Activated gamma-delta T cell (primary cell): ENCODE data around the gene TENT4B.
"Not testable (repeated sequence)": the region's sequence is repeated elsewhere in the genome, so short reads cannot be mapped to it uniquely, and the experiment has no call there.

Experiments
- DNase-seq: peaks from one replicate; lab custom pipeline; 2025; lab: John Stamatoyannopoulos, UW
- total RNA-seq, 2 donors: gene quantifications; one replicate each; lab custom pipeline; 2026; lab: John Stamatoyannopoulos, UW

Gene TENT4B
- total RNA-seq: 56.0 to 64.8 reads per million in 2 donors

GRCh38 chr16:50152807-50153595 is at the start of gene TENT4B:
TENT4B (plus strand) TSS chr16:50153306; CDS start chr16:50153622, 316 bp downstream.
- peak; percentile 88 for DNase-seq

GRCh38 chr16:50103764-50104163 is 49.3 kb upstream of the TENT4B start:
- no peak for DNase-seq

- no peak for DNase-seq
These were observed 38.6 kb upstream of the TENT4B start for GRCh38 chr16:50114357-50115129.

- no peak for DNase-seq
These were observed 32.4 kb upstream of the TENT4B start for GRCh38 chr16:50120711-50121110.

- no peak for DNase-seq
These were observed 31.8 kb upstream of the TENT4B start for GRCh38 chr16:50121278-50121677.

GRCh38 chr16:50121721-50122445 is 31.2 kb upstream of the TENT4B start:
- DNase-seq: no peak

- DNase-seq: no peak
These were observed 29.7 kb upstream of the TENT4B start for GRCh38 chr16:50123417-50123816.

GRCh38 chr16:50124769-50125168 is 28.3 kb upstream of the TENT4B start:
- DNase-seq: no peak

GRCh38 chr16:50126183-50126582 is 26.9 kb upstream of the TENT4B start:
- DNase-seq: no peak

GRCh38 chr16:50132571-50132970 is 20.5 kb upstream of the TENT4B start:
- DNase-seq: not testable (repeated sequence)

GRCh38 chr16:50133214-50133613 is 19.9 kb upstream of the TENT4B start:
- DNase-seq: no peak

- DNase-seq: no peak
These were observed 16.7 kb upstream of the TENT4B start for GRCh38 chr16:50136399-50136798.

- no peak for DNase-seq
These were observed 15.8 kb upstream of the TENT4B start for GRCh38 chr16:50137268-50137667.

GRCh38 chr16:50139580-50139979 is 13.5 kb upstream of the TENT4B start:
- DNase-seq: no peak

GRCh38 chr16:50144211-50144610 is 8.9 kb upstream of the TENT4B start:
- no peak for DNase-seq

- DNase-seq: no peak
These were observed 6.3 kb upstream of the TENT4B start for GRCh38 chr16:50146479-50147435.

- no peak for DNase-seq
These were observed 1.8 kb upstream of the TENT4B start for GRCh38 chr16:50151322-50151721.

GRCh38 chr16:50151756-50152155 is 1.4 kb upstream of the TENT4B start:
- no peak for DNase-seq

- peak; percentile 66 for DNase-seq
These were observed 727 bp upstream of the TENT4B start for GRCh38 chr16:50152351-50152806.

- peak; percentile 42 for DNase-seq
These were observed 702 bp downstream of the TENT4B start for GRCh38 chr16:50153596-50154419.
